Osteoblast (primary cell): ENCODE measurements around the gene DLGAP1. TPM values are rescaled to one million over a fixed set of nuclear protein-coding genes. Genes with fewer than 3 reads are reported as not detected.

ENCODE experiments used
- DNase-seq: peaks from one replicate; pipeline ENCODE4 v3.0.0; 2011; ENCODE audit warnings: low spot score, mixed read lengths; ENCODE audit not compliant: insufficient read length; ENCODE audit errors: missing footprints
- H2AFZ ChIP-seq: 2 replicates; pipeline ENCODE4 v1.6.0; 2011; ENCODE audit warnings: mild to moderate bottlenecking, low read length
- H3K27ac ChIP-seq: 2 replicates; pipeline ENCODE4 v1.5.1; 2011; ENCODE audit warnings: mild to moderate bottlenecking, low read depth, low read length, moderate library complexity
- H3K27me3 ChIP-seq: 2 replicates; pipeline ENCODE4 v1.6.0; 2012; ENCODE audit warnings: mild to moderate bottlenecking, control low read depth, inconsistent platforms, low read length, moderate library complexity; ENCODE audit not compliant: insufficient read depth
- H3K36me3 ChIP-seq: 2 replicates; pipeline ENCODE4 v1.5.1; 2011; ENCODE audit warnings: mild to moderate bottlenecking, low read length, control low read depth, moderate library complexity; ENCODE audit not compliant: insufficient read depth
- H3K4me1 ChIP-seq: 2 replicates; pipeline ENCODE4 v1.5.1; 2011; ENCODE audit warnings: mild to moderate bottlenecking, low read length, control low read depth, moderate library complexity; ENCODE audit not compliant: insufficient read depth
- H3K4me2 ChIP-seq: 2 replicates; pipeline ENCODE4 v1.6.0; 2011; ENCODE audit warnings: mild to moderate bottlenecking, low read length; ENCODE audit not compliant: insufficient read depth
- H3K4me3 ChIP-seq: fragments of 200-600 bp; sonication (generic); 3 replicates; pipeline ENCODE4 v1.5.1; 2012; ENCODE audit warnings: mild to moderate bottlenecking, low read length, inconsistent platforms; ENCODE audit not compliant: insufficient read depth
- H3K79me2 ChIP-seq: 2 replicates; pipeline ENCODE4 v1.6.0; 2012; ENCODE audit warnings: mild to moderate bottlenecking, low read length, control low read depth, inconsistent platforms; ENCODE audit not compliant: insufficient read depth
- H3K9me3 ChIP-seq: 2 replicates; pipeline ENCODE4 v1.5.1; 2011; ENCODE audit warnings: low read depth, low read length, control low read depth
- H4K20me1 ChIP-seq: 2 replicates; pipeline ENCODE4 v1.6.0; 2012; ENCODE audit warnings: mild to moderate bottlenecking, low read length, control low read depth; ENCODE audit not compliant: insufficient read depth
- CTCF ChIP-seq: IDR thresholded peaks from 2 replicates; pipeline ENCODE4 v1.5.1; 2011; ENCODE audit warnings: mild to moderate bottlenecking, low read depth, low read length, moderate library complexity; ENCODE audit errors: extremely low read depth
- total RNA-seq: library from RNA; depleted of rRNA; stranded (reverse); fragments of >200 nt; gene quantifications from 2 replicates; pipeline ENCODE4 v1.2.3, GENCODE V29; 2012

DLGAP1 gene
- total RNA-seq, 1 donor = not detected

DNA sequence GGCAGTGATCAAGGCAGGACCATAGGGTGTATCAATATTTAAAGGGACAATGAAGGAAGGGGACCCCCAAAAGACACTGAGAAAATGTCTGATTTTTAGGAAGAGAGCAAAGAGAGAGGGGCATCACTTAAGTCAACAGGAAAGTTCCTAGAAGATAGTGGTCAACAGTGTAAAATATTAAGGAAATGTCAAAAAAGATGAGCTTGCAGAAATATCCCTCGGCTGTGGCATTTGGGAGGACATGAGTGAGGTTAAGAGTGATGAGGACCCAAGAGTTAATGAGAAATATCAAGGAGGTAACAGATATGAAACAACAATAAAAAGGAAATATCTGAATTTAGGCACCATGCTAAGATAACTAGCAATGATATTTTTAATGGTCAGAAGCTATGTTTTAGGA, 665.6 kb downstream of the DLGAP1 start:
- no peaks in the 10 kb centered on the region for H4K20me1 ChIP-seq
- H3K4me3 ChIP-seq = no peak overlapping the region
- H3K9me3 ChIP-seq = no peaks in the 10 kb centered on the region
- DNase-seq = no peak
- no peak overlapping the region for H3K27ac ChIP-seq
- no peaks in the 10 kb centered on the region for H3K36me3 ChIP-seq
- H3K4me2 ChIP-seq = no peak overlapping the region
- TF ChIP-seq CTCF = no peak
- no peak overlapping the region for H2AFZ ChIP-seq
- H3K27me3 ChIP-seq = no peaks in the 10 kb centered on the region
- H3K4me1 ChIP-seq = no peaks in the 10 kb centered on the region
- H3K79me2 ChIP-seq = no peaks in the 10 kb centered on the region

DNA sequence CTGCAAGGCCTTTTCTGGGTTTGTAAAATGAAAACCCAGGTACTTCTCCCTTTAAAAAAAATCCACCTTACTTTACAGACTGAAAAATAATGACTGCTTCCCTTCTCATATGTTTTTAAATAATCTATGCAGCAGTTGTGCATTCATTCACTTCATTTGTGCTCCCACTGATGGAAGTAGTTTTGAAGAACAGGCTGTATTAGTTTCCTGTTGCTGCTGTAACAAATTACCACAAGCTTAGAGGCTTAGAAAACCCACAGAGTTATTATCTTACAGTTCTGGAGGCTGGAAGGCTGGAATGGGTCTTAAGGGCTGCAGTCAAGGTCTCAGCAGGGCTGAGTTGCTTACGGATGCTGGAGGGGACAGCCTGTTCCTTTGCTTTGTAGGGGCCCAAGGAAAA, 670.2 kb downstream of the DLGAP1 start:
- Histone ChIP-seq H3K79me2 (no peaks in the 10 kb centered on the region), H2AFZ (no peak overlapping the region), H3K36me3 (no peaks in the 10 kb centered on the region), H4K20me1 (no peaks in the 10 kb centered on the region), H3K4me2 (no peak overlapping the region), H3K9me3 (no peaks in the 10 kb centered on the region), H3K27me3 (no peaks in the 10 kb centered on the region), H3K4me3 (no peak overlapping the region), H3K4me1 (no peaks in the 10 kb centered on the region), H3K27ac (no peak overlapping the region)
- no peak for TF ChIP-seq CTCF
- DNase-seq = no peak

DNA sequence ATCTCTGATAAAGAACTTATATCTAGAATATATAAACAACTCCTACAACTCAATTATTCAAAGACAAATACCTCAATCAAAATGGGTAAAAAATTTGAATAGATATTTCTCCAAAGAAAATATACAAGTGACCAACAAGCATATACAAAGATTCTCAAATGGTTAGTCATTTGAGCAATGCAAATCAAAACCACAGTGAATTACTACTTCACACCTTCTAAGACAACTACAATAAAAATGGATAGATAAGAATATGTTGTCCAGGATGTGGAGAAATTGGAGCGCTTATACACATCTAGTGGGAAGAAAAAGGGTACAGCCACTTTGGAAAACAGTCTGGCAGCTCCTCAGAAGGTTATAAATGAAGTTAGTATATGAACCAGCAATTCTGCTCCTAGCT, 672.2 kb downstream of the DLGAP1 start:
- H3K4me2 ChIP-seq = no peak overlapping the region
- no peaks in the 10 kb centered on the region for H3K9me3 ChIP-seq
- H3K79me2 ChIP-seq = no peaks in the 10 kb centered on the region
- H3K27ac ChIP-seq = no peak overlapping the region
- no peaks in the 10 kb centered on the region for H3K4me1 ChIP-seq
- H2AFZ ChIP-seq = no peak overlapping the region
- no peak for TF ChIP-seq CTCF
- H4K20me1 ChIP-seq = no peaks in the 10 kb centered on the region
- no peak for DNase-seq
- no peaks in the 10 kb centered on the region for H3K27me3 ChIP-seq
- H3K36me3 ChIP-seq = no peaks in the 10 kb centered on the region
- no peak overlapping the region for H3K4me3 ChIP-seq

GRCh38 chr18:3777719-3778118, 677.4 kb downstream of the DLGAP1 start:
- no peak overlapping the region for H3K4me3 ChIP-seq
- DNase-seq = no peak

More at GRCh38 chr18:3777719-3778118, 677.4 kb downstream of the DLGAP1 start:
- no peak overlapping the region for H3K4me2 ChIP-seq
- TF ChIP-seq CTCF = no peak
- no peaks in the 10 kb centered on the region for H3K4me1 ChIP-seq
- peaks cover 7% of the 10 kb centered on the region for H3K27me3 ChIP-seq
- no peaks in the 10 kb centered on the region for H3K36me3 ChIP-seq
- no peaks in the 10 kb centered on the region for H4K20me1 ChIP-seq
- H3K27ac ChIP-seq = no peak overlapping the region
- H3K9me3 ChIP-seq = no peaks in the 10 kb centered on the region
- H2AFZ ChIP-seq = no peak overlapping the region
- H3K79me2 ChIP-seq = no peaks in the 10 kb centered on the region
